ENCODE data around the gene LGR4.

LGR4 gene

GRCh38 chr11:27437829-27438594, 34.6 kb downstream of the LGR4 start:
- H3K36me3 ChIP-seq (ENCODE audit: insufficient read depth, insufficient read length, low read length): no peaks in the 10 kb centered on the region
- no peak overlapping the region for H3K9ac ChIP-seq (ENCODE audit: insufficient read length, low read depth)
- TF ChIP-seq ZNF274 (IDR thresholded peaks at IDR 0.05; ENCODE audit: low read depth, low read length): no peak
- no peak for TF ChIP-seq SUZ12 (IDR thresholded peaks at IDR 0.05; ENCODE audit: extremely low read depth, insufficient read depth, insufficient read length)
- no peak for TF ChIP-seq YY1 (IDR thresholded peaks at IDR 0.05; ENCODE audit: insufficient read depth, insufficient read length)
- no peaks in the 10 kb centered on the region for H3K27me3 ChIP-seq (ENCODE audit: insufficient read depth, insufficient read length)
- H3K4me3 ChIP-seq (ENCODE audit: insufficient read length, low read depth): no peak overlapping the region
- peaks cover 2% of the 10 kb centered on the region for H3K4me1 ChIP-seq (ENCODE audit: insufficient read depth, insufficient read length)
- no peaks in the 10 kb centered on the region for H3K9me3 ChIP-seq (ENCODE audit: insufficient read depth, low read length)
- DNase-seq (ENCODE audit: low read depth, low spot score): no peak

- H3K4me3 ChIP-seq (ENCODE audit: insufficient read length, low read depth): no peak overlapping the region
- H3K27me3 ChIP-seq (ENCODE audit: insufficient read depth, insufficient read length): no peaks in the 10 kb centered on the region
Measured at GRCh38 chr11:27436916-27437315, 35.7 kb downstream of the LGR4 start.

GRCh38 chr11:27433742-27434141, 38.8 kb downstream of the LGR4 start:
- DNase-seq (ENCODE audit: low read depth, low spot score): no peak
- H3K9me3 ChIP-seq (ENCODE audit: insufficient read depth, low read length): no peaks in the 10 kb centered on the region
- peaks cover 3% of the 10 kb centered on the region for H3K36me3 ChIP-seq (ENCODE audit: insufficient read depth, insufficient read length, low read length)
- H3K4me3 ChIP-seq (ENCODE audit: insufficient read length, low read depth): no peak overlapping the region
- no peaks in the 10 kb centered on the region for H3K4me1 ChIP-seq (ENCODE audit: insufficient read depth, insufficient read length)
- no peaks in the 10 kb centered on the region for H3K27me3 ChIP-seq (ENCODE audit: insufficient read depth, insufficient read length)
- TF ChIP-seq ZNF274 (IDR thresholded peaks at IDR 0.05; ENCODE audit: low read depth, low read length): no peak
- no peak for TF ChIP-seq YY1 (IDR thresholded peaks at IDR 0.05; ENCODE audit: insufficient read depth, insufficient read length)
- no peak for TF ChIP-seq SUZ12 (IDR thresholded peaks at IDR 0.05; ENCODE audit: extremely low read depth, insufficient read depth, insufficient read length)
- H3K9ac ChIP-seq (ENCODE audit: insufficient read length, low read depth): no peak overlapping the region

More at GRCh38 chr11:27436916-27437315, 35.7 kb downstream of the LGR4 start:
- H3K9ac ChIP-seq (ENCODE audit: insufficient read length, low read depth): no peak overlapping the region
- H3K36me3 ChIP-seq (ENCODE audit: insufficient read depth, insufficient read length, low read length): no peaks in the 10 kb centered on the region
- TF ChIP-seq ZNF274 (IDR thresholded peaks at IDR 0.05; ENCODE audit: low read depth, low read length) (no peak), YY1 (IDR thresholded peaks at IDR 0.05; ENCODE audit: insufficient read depth, insufficient read length) (no peak), SUZ12 (IDR thresholded peaks at IDR 0.05; ENCODE audit: extremely low read depth, insufficient read depth, insufficient read length) (no peak)
- DNase-seq (ENCODE audit: low read depth, low spot score): no peak
- no peaks in the 10 kb centered on the region for H3K4me1 ChIP-seq (ENCODE audit: insufficient read depth, insufficient read length)
- no peaks in the 10 kb centered on the region for H3K9me3 ChIP-seq (ENCODE audit: insufficient read depth, low read length)

DNA sequence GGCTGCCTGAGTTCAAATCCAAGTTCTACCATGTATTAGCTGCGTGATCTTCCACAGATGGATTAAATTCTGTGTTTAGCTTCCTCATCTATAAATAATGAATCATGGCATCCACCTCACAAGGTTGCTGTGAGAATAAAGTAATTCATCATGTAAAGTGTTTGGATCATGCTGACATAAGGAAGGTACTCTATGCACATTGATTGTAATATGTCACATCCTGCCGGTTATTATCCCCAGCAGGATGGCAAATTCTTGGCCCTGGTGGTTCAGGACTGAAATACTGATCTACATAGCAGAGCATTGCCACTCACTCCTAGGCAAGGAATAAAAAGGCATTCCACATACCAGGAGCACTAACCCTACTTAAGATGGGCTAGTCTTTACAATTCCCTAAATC, 40.8 kb downstream of the LGR4 start:
- H3K27me3 ChIP-seq (ENCODE audit: insufficient read depth, insufficient read length): no peaks in the 10 kb centered on the region
- no peaks in the 10 kb centered on the region for H3K9me3 ChIP-seq (ENCODE audit: insufficient read depth, low read length)
- no peak for TF ChIP-seq YY1 (IDR thresholded peaks at IDR 0.05; ENCODE audit: insufficient read depth, insufficient read length)
- no peak for TF ChIP-seq ZNF274 (IDR thresholded peaks at IDR 0.05; ENCODE audit: low read depth, low read length)
- TF ChIP-seq SUZ12 (IDR thresholded peaks at IDR 0.05; ENCODE audit: extremely low read depth, insufficient read depth, insufficient read length): no peak
- no peak overlapping the region for H3K9ac ChIP-seq (ENCODE audit: insufficient read length, low read depth)
- no peak overlapping the region for H3K4me3 ChIP-seq (ENCODE audit: insufficient read length, low read depth)
- H3K4me1 ChIP-seq (ENCODE audit: insufficient read depth, insufficient read length): no peaks in the 10 kb centered on the region
- peaks cover 4% of the 10 kb centered on the region for H3K36me3 ChIP-seq (ENCODE audit: insufficient read depth, insufficient read length, low read length)
- DNase-seq (ENCODE audit: low read depth, low spot score): no peak

DNA sequence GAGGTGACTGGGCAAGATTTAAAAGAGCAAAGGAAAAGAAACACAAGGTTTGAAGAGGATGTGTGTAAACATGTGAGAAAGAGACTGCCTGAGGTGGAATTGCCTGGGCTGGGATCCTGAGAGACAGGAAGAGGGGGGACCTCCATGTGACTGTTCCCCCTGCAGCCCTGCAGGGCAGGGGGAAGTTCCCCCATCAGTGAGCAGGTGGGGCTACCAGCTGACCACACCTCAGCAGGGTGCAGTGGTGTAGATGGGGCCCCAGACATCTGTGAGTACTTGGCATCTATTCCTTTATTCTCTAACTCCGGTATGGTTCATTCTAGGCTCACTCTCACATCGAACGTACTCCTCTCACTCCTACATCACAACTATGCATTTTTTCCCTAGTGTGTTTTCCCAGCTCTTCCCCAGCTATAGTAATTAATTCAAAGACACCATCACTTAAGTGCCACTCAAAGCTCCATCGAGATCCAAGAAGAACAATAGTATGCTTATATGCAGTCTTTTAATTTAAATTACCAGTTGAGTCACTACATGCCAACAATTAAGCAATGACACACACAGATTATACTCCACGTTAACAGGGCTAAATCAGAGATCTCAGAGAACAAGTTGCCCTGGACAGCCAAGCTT, 42.7 kb downstream of the LGR4 start:
- no peak overlapping the region for H3K9ac ChIP-seq (ENCODE audit: insufficient read length, low read depth)

GRCh38 chr11:27427183-27427980, 45.2 kb downstream of the LGR4 start:
- no peaks in the 10 kb centered on the region for H3K4me1 ChIP-seq (ENCODE audit: insufficient read depth, insufficient read length)
- H3K36me3 ChIP-seq (ENCODE audit: insufficient read depth, insufficient read length, low read length): peaks cover 4% of the 10 kb centered on the region
- H3K4me3 ChIP-seq (ENCODE audit: insufficient read length, low read depth): no peak overlapping the region
- no peak overlapping the region for H3K9ac ChIP-seq (ENCODE audit: insufficient read length, low read depth)
- H3K27me3 ChIP-seq (ENCODE audit: insufficient read depth, insufficient read length): no peaks in the 10 kb centered on the region
- no peak for TF ChIP-seq ZNF274 (IDR thresholded peaks at IDR 0.05; ENCODE audit: low read depth, low read length)
- TF ChIP-seq YY1 (IDR thresholded peaks at IDR 0.05; ENCODE audit: insufficient read depth, insufficient read length): no peak
- no peak for TF ChIP-seq SUZ12 (IDR thresholded peaks at IDR 0.05; ENCODE audit: extremely low read depth, insufficient read depth, insufficient read length)
- no peaks in the 10 kb centered on the region for H3K9me3 ChIP-seq (ENCODE audit: insufficient read depth, low read length)
- DNase-seq (ENCODE audit: low read depth, low spot score): no peak

More for the DNA sequence above, 42.7 kb downstream of the LGR4 start:
- Histone ChIP-seq H3K4me3 (ENCODE audit: insufficient read length, low read depth) (no peak overlapping the region), H3K4me1 (ENCODE audit: insufficient read depth, insufficient read length) (no peaks in the 10 kb centered on the region), H3K9me3 (ENCODE audit: insufficient read depth, low read length) (no peaks in the 10 kb centered on the region), H3K27me3 (ENCODE audit: insufficient read depth, insufficient read length) (no peaks in the 10 kb centered on the region), H3K36me3 (ENCODE audit: insufficient read depth, insufficient read length, low read length) (peaks cover 4% of the 10 kb centered on the region)
- TF ChIP-seq SUZ12 (IDR thresholded peaks at IDR 0.05; ENCODE audit: extremely low read depth, insufficient read depth, insufficient read length): no peak
- no peak for TF ChIP-seq YY1 (IDR thresholded peaks at IDR 0.05; ENCODE audit: insufficient read depth, insufficient read length)
- TF ChIP-seq ZNF274 (IDR thresholded peaks at IDR 0.05; ENCODE audit: low read depth, low read length): no peak
- DNase-seq (ENCODE audit: low read depth, low spot score): no peak

GRCh38 chr11:27425814-27426213, 46.8 kb downstream of the LGR4 start:
- H3K4me1 ChIP-seq (ENCODE audit: insufficient read depth, insufficient read length): no peaks in the 10 kb centered on the region
- no peaks in the 10 kb centered on the region for H3K9me3 ChIP-seq (ENCODE audit: insufficient read depth, low read length)
- H3K4me3 ChIP-seq (ENCODE audit: insufficient read length, low read depth): no peak overlapping the region
- DNase-seq (ENCODE audit: low read depth, low spot score): no peak
- H3K36me3 ChIP-seq (ENCODE audit: insufficient read depth, insufficient read length, low read length): peaks cover 4% of the 10 kb centered on the region
- no peaks in the 10 kb centered on the region for H3K27me3 ChIP-seq (ENCODE audit: insufficient read depth, insufficient read length)
- no peak for TF ChIP-seq YY1 (IDR thresholded peaks at IDR 0.05; ENCODE audit: insufficient read depth, insufficient read length)
- no peak for TF ChIP-seq SUZ12 (IDR thresholded peaks at IDR 0.05; ENCODE audit: extremely low read depth, insufficient read depth, insufficient read length)
- no peak for TF ChIP-seq ZNF274 (IDR thresholded peaks at IDR 0.05; ENCODE audit: low read depth, low read length)
- H3K9ac ChIP-seq (ENCODE audit: insufficient read length, low read depth): no peak overlapping the region
